Stimulated activated CD8-positive, alpha-beta memory T cell treated with anti-CD3 and anti-CD28 coated beads, Interleukin-15, amount 100 ng/mL, for 48 hours (primary cell): ENCODE results near the gene NBPF1.
"Not testable (repeated sequence)": the region's sequence is repeated elsewhere in the genome, so short reads cannot be mapped to it uniquely, and the experiment has no call there.

Source experiments
- DNase-seq, 2 donors: peaks; one replicate each; pipeline ENCODE4 v3.0.0-alpha.2; 2020; ENCODE audit warnings: low read depth in 2 of 2

NBPF1 gene

GRCh38 chr1:16516694-16517410 lies 96.5 kb downstream of the NBPF1 start:
- not testable (repeated sequence) for DNase-seq

- DNase-seq, result peak; percentile 54
These were observed 99.0 kb downstream of the NBPF1 start, which contains the start of gene RNU1-1 for GRCh38 chr1:16514107-16515055. TSS of gene RNU1-1 (minus strand) at chr1:16514285.

- DNase-seq, result peak; percentile 53 to 60
These were observed 99.8 kb downstream of the NBPF1 start for GRCh38 chr1:16513412-16514106.

- DNase-seq, result not testable (repeated sequence)
These were observed 100.5 kb downstream of the NBPF1 start for GRCh38 chr1:16512624-16513411.
